Activated CD8-positive, alpha-beta T cell treated with anti-CD3 and anti-CD28 coated beads for 36 hours (primary cell): ENCODE measurements around the gene KCNE2. TPM values are rescaled to one million over a fixed set of nuclear protein-coding genes. Genes with fewer than 3 reads are reported as not detected.
A peak's percentile ranks its signal among the peaks of the same experiment; 100 is the strongest.

Experiments
- ATAC-seq: fragments of 200-7000 bp; cut with Tn5 transposase; one replicate; pipeline ENCODE4 v1.10.0; 2021; ENCODE audit warnings: mild to moderate bottlenecking, moderate library complexity
- CTCF ChIA-PET: fragments of 350-600 bp; sonication (Branson Sonifier 250); formaldehyde crosslinking; loops from one replicate; lab custom pipeline; 2021; ENCODE audit warnings: antibody characterized with exemption; lab: Charles Lee
- POLR2A ChIA-PET: fragments of 350-600 bp; sonication (Branson Sonifier 250); formaldehyde crosslinking; loops from one replicate; lab custom pipeline; 2021; ENCODE audit warnings: antibody characterized with exemption; lab: Charles Lee
- DNase-seq: peaks from one replicate; pipeline ENCODE4 v3.0.0-alpha.2; 2020
- H3K27ac Mint-ChIP-seq: one replicate; pipeline ENCODE4 v1.8.0; 2021; ENCODE audit warnings: mild to moderate bottlenecking, mixed read lengths
- H3K27me3 Mint-ChIP-seq: one replicate; pipeline ENCODE4 v1.8.0; 2021; ENCODE audit warnings: mixed read lengths
- H3K36me3 Mint-ChIP-seq: one replicate; pipeline ENCODE4 v1.8.0; 2021; ENCODE audit warnings: low read depth, mixed read lengths
- H3K4me1 Mint-ChIP-seq: one replicate; pipeline ENCODE4 v1.8.0; 2021; ENCODE audit warnings: low read depth, mixed read lengths
- H3K4me3 Mint-ChIP-seq: one replicate; pipeline ENCODE4 v1.8.0; 2021; ENCODE audit warnings: mild to moderate bottlenecking, moderate library complexity, mixed read lengths
- H3K9me3 Mint-ChIP-seq: one replicate; pipeline ENCODE4 v1.8.0; 2021; ENCODE audit warnings: mixed read lengths
- CTCF ChIP-seq: fragments of 200-600 bp; IDR thresholded peaks from one replicate; pipeline ENCODE4 v1.8.0; 2022; ENCODE audit warnings: antibody characterized with exemption, mild to moderate bottlenecking
- intact Hi-C: fragments of 100-400 bp; cut with micrococcal nuclease; formaldehyde crosslinking; loops from one replicate; pipeline ENCODE4 v1.10.0; 2022
- total RNA-seq, 2 experiments: library from RNA; stranded (reverse); gene quantifications; one replicate each; pipeline ENCODE4 v1.2.3, GENCODE V29; 2021

KCNE2 gene
- total RNA-seq, 2 experiments from 2014 or later, result not detected

GRCh38 chr21:34348890-34349519 lies 14.8 kb upstream of the KCNE2 start:
- Mint-ChIP-seq H3K9me3 (peaks cover 5% of the 10 kb centered on the region), H3K27ac (no peak overlapping the region), H3K4me1 (peaks cover 7% of the 10 kb centered on the region), H3K4me3 (no peak overlapping the region), H3K27me3 (no peaks in the 10 kb centered on the region), H3K36me3 (no peaks in the 10 kb centered on the region)
- ATAC-seq (no peak), DNase-seq (no peak)
- CTCF ChIA-PET, result interaction anchor here (0.7 to 12.6 kb wide), 21 partner anchors 10 to 454 kb away, joined by 3 to 216 read pairs (median 5); no protein-coding TSS in a partner anchor
- intact Hi-C loops, result loop anchor here (2.0 kb wide), 1 partner anchor 424 kb away; no protein-coding TSS in a partner anchor
- TF ChIP-seq CTCF, result no peak
- POLR2A ChIA-PET, result interaction anchor here (2.0 kb wide), 1 partner anchor 425 kb away, joined by 17 read pairs; no protein-coding TSS in a partner anchor

- Mint-ChIP-seq H3K27ac (no peak overlapping the region), H3K4me3 (no peak overlapping the region), H3K4me1 (peaks cover 9% of the 10 kb centered on the region), H3K9me3 (peaks cover 5% of the 10 kb centered on the region), H3K27me3 (peaks cover 10% of the 10 kb centered on the region), H3K36me3 (no peaks in the 10 kb centered on the region)
- ChIA-PET POLR2A (no interaction called here), CTCF (interaction anchor here (0.7 to 12.6 kb wide), 3 partner anchors 77 to 428 kb away, joined by 3 to 216 read pairs (median 3); no protein-coding TSS in a partner anchor)
- peak; percentile 46 for DNase-seq
- peak; percentile 57 for TF ChIP-seq CTCF
- intact Hi-C loops, result no loop called here
- peak; percentile 84 for ATAC-seq
These were observed 12.0 kb upstream of the KCNE2 start for GRCh38 chr21:34351786-34352241.

- peaks cover 10% of the 10 kb centered on the region for H3K27me3 Mint-ChIP-seq
- intact Hi-C loops, result no loop called here
- DNase-seq, result no peak
- H3K4me1 Mint-ChIP-seq, result peaks cover 9% of the 10 kb centered on the region
- H3K4me3 Mint-ChIP-seq, result no peak overlapping the region
- no peak for ATAC-seq
- no peaks in the 10 kb centered on the region for H3K36me3 Mint-ChIP-seq
- CTCF ChIA-PET, result interaction anchor here (1.3 to 12.6 kb wide), 2 partner anchors 251 to 429 kb away, joined by 3 to 216 read pairs; no protein-coding TSS in a partner anchor
- H3K27ac Mint-ChIP-seq, result no peak overlapping the region
- peaks cover 5% of the 10 kb centered on the region for H3K9me3 Mint-ChIP-seq
- no peak for TF ChIP-seq CTCF
- POLR2A ChIA-PET, result no interaction called here
These were observed 11.2 kb upstream of the KCNE2 start for GRCh38 chr21:34352556-34352955.

- intact Hi-C loops, result no loop called here
- ChIA-PET CTCF (interaction anchor here (1.1 to 12.6 kb wide), 3 partner anchors 9 to 430 kb away, joined by 3 to 216 read pairs (median 3); no protein-coding TSS in a partner anchor), POLR2A (no interaction called here)
- no peak for TF ChIP-seq CTCF
- ATAC-seq (no peak), DNase-seq (no peak)
- H3K9me3 Mint-ChIP-seq, result peaks cover 5% of the 10 kb centered on the region
- peaks cover 10% of the 10 kb centered on the region for H3K27me3 Mint-ChIP-seq
- H3K27ac Mint-ChIP-seq, result no peak overlapping the region
- H3K36me3 Mint-ChIP-seq, result no peaks in the 10 kb centered on the region
- H3K4me3 Mint-ChIP-seq, result no peak overlapping the region
- H3K4me1 Mint-ChIP-seq, result peaks cover 7% of the 10 kb centered on the region
These were observed 10.6 kb upstream of the KCNE2 start for GRCh38 chr21:34353182-34353581.

GRCh38 chr21:34354836-34355235 lies 9.0 kb upstream of the KCNE2 start:
- peaks cover 5% of the 10 kb centered on the region for H3K9me3 Mint-ChIP-seq

More at GRCh38 chr21:34354836-34355235, 9.0 kb upstream of the KCNE2 start:
- ChIA-PET CTCF (interaction anchor here (0.8 to 12.6 kb wide), 4 partner anchors 10 to 431 kb away, joined by 3 to 216 read pairs (median 7); no protein-coding TSS in a partner anchor), POLR2A (no interaction called here)
- Mint-ChIP-seq H3K27ac (no peak overlapping the region), H3K27me3 (peaks cover 13% of the 10 kb centered on the region), H3K36me3 (no peaks in the 10 kb centered on the region), H3K4me3 (no peak overlapping the region), H3K4me1 (peaks cover 7% of the 10 kb centered on the region)
- no peak for TF ChIP-seq CTCF
- intact Hi-C loops, result no loop called here
- DNase-seq (no peak), ATAC-seq (no peak)
